ENCODE results near the gene ZNF561.
A peak's percentile ranks its signal among the peaks of the same experiment; 100 is the strongest.
"Not testable (repeated sequence)": the region's sequence is repeated elsewhere in the genome, so short reads cannot be mapped to it uniquely, and the experiment has no call there.

Gene ZNF561

GRCh38 chr19:9584073-9584833 lies 36.8 kb downstream of the ZNF561 start, which contains the start of gene ZNF121:
ZNF121 (minus strand) TSS chr19:9584504; CDS start chr19:9568097, 16,407 bp downstream.
- H3K4me3 ChIP-seq (ENCODE audit: control insufficient read depth, low read depth, low read length): peak within 1 kb of the TSS; percentile 96
- TF ChIP-seq CTCF (conservative IDR thresholded peaks at IDR 0.05; ENCODE audit: control insufficient read depth, insufficient read depth, low read depth, low read length): no peak
- DNase-seq (ENCODE audit: low read depth): peak; percentile 71

- not testable (repeated sequence) for H3K4me3 ChIP-seq (ENCODE audit: control insufficient read depth, low read depth, low read length); DNase-seq (ENCODE audit: low read depth)
These were observed 38.8 kb downstream of the ZNF561 start for GRCh38 chr19:9582081-9582725.

GRCh38 chr19:9580728-9581127 lies 40.3 kb downstream of the ZNF561 start:
- no peak for DNase-seq (ENCODE audit: low read depth)
- no peak for TF ChIP-seq CTCF (conservative IDR thresholded peaks at IDR 0.05; ENCODE audit: control insufficient read depth, insufficient read depth, low read depth, low read length)
- no peak overlapping the region for H3K4me3 ChIP-seq (ENCODE audit: control insufficient read depth, low read depth, low read length)

- H3K4me3 ChIP-seq (ENCODE audit: control insufficient read depth, low read depth, low read length): no peak overlapping the region
- TF ChIP-seq CTCF (conservative IDR thresholded peaks at IDR 0.05; ENCODE audit: control insufficient read depth, insufficient read depth, low read depth, low read length): no peak
These were observed 50.8 kb downstream of the ZNF561 start for GRCh38 chr19:9570255-9570654.

GRCh38 chr19:9566729-9567128 lies 54.3 kb downstream of the ZNF561 start:
- no peak for TF ChIP-seq CTCF (conservative IDR thresholded peaks at IDR 0.05; ENCODE audit: control insufficient read depth, insufficient read depth, low read depth, low read length)
- H3K4me3 ChIP-seq (ENCODE audit: control insufficient read depth, low read depth, low read length): no peak overlapping the region
- DNase-seq (ENCODE audit: low read depth): no peak

More at GRCh38 chr19:9570255-9570654, 50.8 kb downstream of the ZNF561 start:
- DNase-seq (ENCODE audit: low read depth): no peak

GRCh38 chr19:9565900-9566705 lies 54.9 kb downstream of the ZNF561 start:
- TF ChIP-seq CTCF (conservative IDR thresholded peaks at IDR 0.05; ENCODE audit: control insufficient read depth, insufficient read depth, low read depth, low read length): no peak
- DNase-seq (ENCODE audit: low read depth): peak; percentile 47
- H3K4me3 ChIP-seq (ENCODE audit: control insufficient read depth, low read depth, low read length): no peak overlapping the region
